Endothelial cell (in vitro differentiated cells): ENCODE data around the gene EML1. TPM values are rescaled to one million over a fixed set of nuclear protein-coding genes. Genes with fewer than 3 reads are reported as not detected.

Source experiments
- DNase-seq: peaks from one replicate; pipeline ENCODE4 v3.0.0; 2021; ENCODE audit warnings: low spot score
- H3K27ac Mint-ChIP-seq: one replicate; pipeline ENCODE4 v1.8.0; 2021; ENCODE audit warnings: mixed read lengths, inconsistent platforms; ENCODE audit not compliant: unreplicated experiment
- H3K27me3 Mint-ChIP-seq: one replicate; pipeline ENCODE4 v1.8.0; 2021; ENCODE audit warnings: mild to moderate bottlenecking, moderate library complexity, mixed read lengths, inconsistent platforms; ENCODE audit not compliant: unreplicated experiment
- H3K36me3 Mint-ChIP-seq: one replicate; pipeline ENCODE4 v1.8.0; 2021; ENCODE audit warnings: mild to moderate bottlenecking, low read depth, mixed read lengths, inconsistent platforms; ENCODE audit not compliant: unreplicated experiment
- H3K4me1 Mint-ChIP-seq: one replicate; pipeline ENCODE4 v1.8.0; 2021; ENCODE audit warnings: mild to moderate bottlenecking, mixed read lengths, inconsistent platforms; ENCODE audit not compliant: unreplicated experiment
- H3K4me3 Mint-ChIP-seq: one replicate; pipeline ENCODE4 v1.8.0; 2021; ENCODE audit warnings: mild to moderate bottlenecking, mixed read lengths, inconsistent platforms; ENCODE audit not compliant: unreplicated experiment
- H3K9me3 Mint-ChIP-seq: one replicate; pipeline ENCODE4 v1.8.0; 2021; ENCODE audit warnings: mixed read lengths, inconsistent platforms; ENCODE audit not compliant: unreplicated experiment
- total RNA-seq: library from RNA; stranded (reverse); fragmentation: NEBNext Ultra II Directional; extraction: Animal tissue kit (Norgen Biotek cat#: 25700); gene quantifications from one replicate; pipeline ENCODE4 v1.2.1, GENCODE V29; 2021; ENCODE audit not compliant: unreplicated experiment
- TF ChIP-seq, protein P1 (sequence below): fragments of 200-600 bp; sonication (generic); IDR thresholded peaks from one replicate; pipeline ENCODE4 v1.5.0; 2021; ENCODE audit warnings: antibody characterized with exemption; ENCODE audit not compliant: unreplicated experiment

Gene EML1
- total RNA-seq, 1 donor from 2014 or later: 10.0 TPM

DNA sequence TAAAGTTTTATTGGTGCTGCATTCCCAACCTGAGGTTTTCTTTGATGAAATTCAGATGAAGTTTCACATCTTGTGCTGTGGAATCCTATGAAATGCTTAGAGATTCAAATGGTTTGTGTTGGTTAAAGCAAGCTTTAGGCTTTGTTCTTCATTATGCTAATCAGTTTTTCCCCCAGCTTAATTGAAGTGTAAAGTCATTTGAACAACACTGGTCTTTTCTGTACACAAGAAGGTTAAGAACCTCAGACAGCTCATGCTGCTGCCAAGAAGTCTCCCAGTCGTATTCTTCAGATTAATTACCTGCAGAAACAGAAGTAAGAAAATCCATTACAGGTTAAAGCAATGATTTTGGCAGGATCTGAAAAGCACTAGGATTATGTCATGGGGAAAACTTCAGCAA lies 48.9 kb downstream of the EML1 start:
- peaks cover 7% of the 10 kb centered on the region for H3K4me1 Mint-ChIP-seq
- H3K4me3 Mint-ChIP-seq: no peak overlapping the region
- TF ChIP-seq, protein P1, sequence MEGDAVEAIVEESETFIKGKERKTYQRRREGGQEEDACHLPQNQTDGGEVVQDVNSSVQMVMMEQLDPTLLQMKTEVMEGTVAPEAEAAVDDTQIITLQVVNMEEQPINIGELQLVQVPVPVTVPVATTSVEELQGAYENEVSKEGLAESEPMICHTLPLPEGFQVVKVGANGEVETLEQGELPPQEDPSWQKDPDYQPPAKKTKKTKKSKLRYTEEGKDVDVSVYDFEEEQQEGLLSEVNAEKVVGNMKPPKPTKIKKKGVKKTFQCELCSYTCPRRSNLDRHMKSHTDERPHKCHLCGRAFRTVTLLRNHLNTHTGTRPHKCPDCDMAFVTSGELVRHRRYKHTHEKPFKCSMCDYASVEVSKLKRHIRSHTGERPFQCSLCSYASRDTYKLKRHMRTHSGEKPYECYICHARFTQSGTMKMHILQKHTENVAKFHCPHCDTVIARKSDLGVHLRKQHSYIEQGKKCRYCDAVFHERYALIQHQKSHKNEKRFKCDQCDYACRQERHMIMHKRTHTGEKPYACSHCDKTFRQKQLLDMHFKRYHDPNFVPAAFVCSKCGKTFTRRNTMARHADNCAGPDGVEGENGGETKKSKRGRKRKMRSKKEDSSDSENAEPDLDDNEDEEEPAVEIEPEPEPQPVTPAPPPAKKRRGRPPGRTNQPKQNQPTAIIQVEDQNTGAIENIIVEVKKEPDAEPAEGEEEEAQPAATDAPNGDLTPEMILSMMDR: no peak
- DNase-seq: no peak
- no peaks in the 10 kb centered on the region for H3K27me3 Mint-ChIP-seq
- no peaks in the 10 kb centered on the region for H3K36me3 Mint-ChIP-seq
- no peaks in the 10 kb centered on the region for H3K9me3 Mint-ChIP-seq
- no peak overlapping the region for H3K27ac Mint-ChIP-seq

DNA sequence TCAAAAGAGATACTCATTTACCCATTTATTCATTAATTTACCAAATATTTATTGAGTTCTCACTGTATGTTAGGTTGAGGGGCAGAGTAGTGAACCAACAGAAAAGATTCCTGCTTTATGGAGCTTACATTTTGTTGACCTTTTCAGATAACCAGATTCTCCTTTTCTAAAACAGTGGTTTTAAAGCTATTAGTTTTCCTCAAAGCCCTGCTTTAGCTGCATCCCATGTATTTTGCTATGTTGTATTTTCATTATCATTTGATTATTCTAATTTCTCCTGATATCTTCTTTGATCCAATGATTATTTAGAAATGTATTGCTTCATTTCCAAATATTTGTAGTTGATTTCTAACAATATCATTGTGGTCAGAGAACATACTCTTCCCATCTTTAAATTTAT lies 53.6 kb downstream of the EML1 start:
- no peak overlapping the region for H3K27ac Mint-ChIP-seq
- H3K36me3 Mint-ChIP-seq: no peaks in the 10 kb centered on the region
- H3K27me3 Mint-ChIP-seq: no peaks in the 10 kb centered on the region
- DNase-seq: no peak
- no peak overlapping the region for H3K4me3 Mint-ChIP-seq
- TF ChIP-seq, protein P1: no peak
- no peaks in the 10 kb centered on the region for H3K9me3 Mint-ChIP-seq
- H3K4me1 Mint-ChIP-seq: no peaks in the 10 kb centered on the region

DNA sequence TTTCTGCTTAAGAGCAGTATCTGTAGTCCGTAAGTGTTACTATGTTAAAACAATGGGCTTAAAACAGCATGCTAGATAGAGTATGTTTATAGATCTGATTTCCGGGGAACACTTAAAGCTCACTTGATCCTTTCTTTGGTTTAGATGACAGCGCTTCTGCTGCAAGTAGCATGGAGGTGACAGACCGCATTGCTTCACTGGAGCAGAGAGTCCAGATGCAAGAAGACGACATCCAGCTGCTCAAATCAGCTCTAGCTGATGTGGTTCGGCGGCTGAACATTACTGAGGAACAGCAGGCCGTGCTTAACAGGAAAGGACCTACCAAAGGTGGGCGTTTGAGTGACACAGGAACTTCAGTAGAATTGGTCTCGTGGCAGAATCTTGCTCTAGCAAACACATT lies 57.5 kb downstream of the EML1 start:
- TF ChIP-seq, protein P1: no peak
- H3K4me1 Mint-ChIP-seq: no peaks in the 10 kb centered on the region
- H3K27ac Mint-ChIP-seq: no peak overlapping the region
- H3K36me3 Mint-ChIP-seq: no peaks in the 10 kb centered on the region
- no peak for DNase-seq
- H3K4me3 Mint-ChIP-seq: no peak overlapping the region
- no peaks in the 10 kb centered on the region for H3K9me3 Mint-ChIP-seq
- H3K27me3 Mint-ChIP-seq: no peaks in the 10 kb centered on the region

DNA sequence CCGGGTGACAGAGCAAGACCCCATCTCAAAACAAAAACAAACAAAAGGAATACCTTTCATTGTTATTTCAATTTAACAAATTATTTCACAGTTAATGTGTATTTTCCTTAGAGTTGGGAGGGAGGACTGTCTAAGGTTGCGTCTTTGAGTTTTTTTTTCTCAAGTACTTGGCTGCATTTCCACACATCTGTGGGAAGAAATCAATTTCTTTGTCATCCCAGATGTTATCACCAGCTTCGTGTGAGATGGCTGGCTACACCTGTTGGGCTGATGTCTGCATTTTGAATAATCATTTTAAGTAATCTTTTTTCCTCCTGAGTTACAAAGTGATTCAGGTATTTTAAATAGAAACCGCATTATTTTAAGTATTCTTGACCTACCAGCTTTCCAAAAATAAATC lies 59.4 kb downstream of the EML1 start:
- no peak for DNase-seq
- H3K36me3 Mint-ChIP-seq: no peaks in the 10 kb centered on the region
- no peaks in the 10 kb centered on the region for H3K4me1 Mint-ChIP-seq
- H3K4me3 Mint-ChIP-seq: no peak overlapping the region
- H3K9me3 Mint-ChIP-seq: no peaks in the 10 kb centered on the region
- H3K27ac Mint-ChIP-seq: no peak overlapping the region
- H3K27me3 Mint-ChIP-seq: no peaks in the 10 kb centered on the region
- TF ChIP-seq, protein P1: no peak

DNA sequence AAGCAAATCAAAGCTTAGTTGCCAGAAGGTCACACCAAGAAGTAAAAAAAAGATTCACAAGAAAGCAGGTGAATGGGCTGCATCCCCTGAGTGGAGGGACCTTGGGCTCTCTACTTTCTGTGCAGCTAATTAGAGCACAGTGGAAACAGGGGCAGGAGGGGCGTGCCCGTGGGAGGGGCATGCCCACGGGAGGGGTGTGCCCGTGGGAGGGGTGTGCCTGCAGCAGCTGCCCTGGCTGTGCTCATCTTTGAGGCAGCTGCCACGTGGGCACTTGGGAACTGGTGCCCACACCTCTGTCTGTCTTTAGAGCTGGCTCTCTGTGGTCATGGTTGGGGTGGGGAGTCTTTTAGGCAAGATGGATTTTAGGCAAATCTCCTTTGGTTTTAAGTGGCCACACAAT lies 60.0 kb downstream of the EML1 start:
- no peaks in the 10 kb centered on the region for H3K27me3 Mint-ChIP-seq
- H3K4me3 Mint-ChIP-seq: no peak overlapping the region
- TF ChIP-seq, protein P1: no peak
- no peaks in the 10 kb centered on the region for H3K36me3 Mint-ChIP-seq
- no peaks in the 10 kb centered on the region for H3K4me1 Mint-ChIP-seq
- H3K9me3 Mint-ChIP-seq: no peaks in the 10 kb centered on the region
- no peak overlapping the region for H3K27ac Mint-ChIP-seq
- no peak for DNase-seq
